DOHH2 (cell line): ENCODE data around the gene KHDRBS2.

ENCODE experiments used
- EZH2phosphoT487 ChIP-seq: fragments of 200-600 bp; sonication (generic); IDR thresholded peaks from 2 replicates; pipeline ENCODE4 v1.6.1; 2017; ENCODE audit warnings: borderline replicate concordance, mild to moderate bottlenecking, antibody characterized with exemption, low read length, moderate library complexity, mixed read lengths
- TF ChIP-seq, protein P1 (sequence below): fragments of 200-600 bp; sonication (generic); IDR thresholded peaks from one replicate; pipeline ENCODE4 v1.5.1; 2014; ENCODE audit warnings: antibody characterized with exemption, mild to moderate bottlenecking, low read depth, low read length; ENCODE audit not compliant: poor library complexity, severe bottlenecking

DNA sequence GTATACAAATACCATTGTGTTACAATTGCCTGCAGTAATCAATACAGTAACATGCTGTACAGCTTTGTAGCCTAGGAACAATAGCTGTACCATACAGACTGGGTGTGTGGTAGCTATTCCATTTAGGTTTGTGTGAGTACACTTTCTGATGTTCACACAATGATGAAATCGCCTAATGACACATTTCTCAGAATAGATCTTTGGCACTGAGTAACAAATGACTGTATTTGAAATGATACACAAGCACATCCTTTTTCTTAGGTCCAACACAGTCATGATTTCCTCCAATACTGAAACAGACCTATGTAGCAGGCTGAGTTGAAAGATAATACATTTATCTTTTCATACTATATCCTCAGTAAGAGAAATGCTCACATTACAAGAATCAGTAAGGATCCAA, 13.9 kb downstream of the KHDRBS2 start:
- TF ChIP-seq, protein P1, sequence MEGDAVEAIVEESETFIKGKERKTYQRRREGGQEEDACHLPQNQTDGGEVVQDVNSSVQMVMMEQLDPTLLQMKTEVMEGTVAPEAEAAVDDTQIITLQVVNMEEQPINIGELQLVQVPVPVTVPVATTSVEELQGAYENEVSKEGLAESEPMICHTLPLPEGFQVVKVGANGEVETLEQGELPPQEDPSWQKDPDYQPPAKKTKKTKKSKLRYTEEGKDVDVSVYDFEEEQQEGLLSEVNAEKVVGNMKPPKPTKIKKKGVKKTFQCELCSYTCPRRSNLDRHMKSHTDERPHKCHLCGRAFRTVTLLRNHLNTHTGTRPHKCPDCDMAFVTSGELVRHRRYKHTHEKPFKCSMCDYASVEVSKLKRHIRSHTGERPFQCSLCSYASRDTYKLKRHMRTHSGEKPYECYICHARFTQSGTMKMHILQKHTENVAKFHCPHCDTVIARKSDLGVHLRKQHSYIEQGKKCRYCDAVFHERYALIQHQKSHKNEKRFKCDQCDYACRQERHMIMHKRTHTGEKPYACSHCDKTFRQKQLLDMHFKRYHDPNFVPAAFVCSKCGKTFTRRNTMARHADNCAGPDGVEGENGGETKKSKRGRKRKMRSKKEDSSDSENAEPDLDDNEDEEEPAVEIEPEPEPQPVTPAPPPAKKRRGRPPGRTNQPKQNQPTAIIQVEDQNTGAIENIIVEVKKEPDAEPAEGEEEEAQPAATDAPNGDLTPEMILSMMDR = no peak
- TF ChIP-seq EZH2phosphoT487 = no peak
